Measurements from ENCODE around the gene COL18A1.

COL18A1 gene

GRCh38 chr21:45470773-45471524 is 66.0 kb downstream of the COL18A1 start:
- no peak for DNase-seq

- DNase-seq: no peak
Observed at GRCh38 chr21:45471525-45472221, 66.7 kb downstream of the COL18A1 start.

- DNase-seq: no peak
Observed at GRCh38 chr21:45472445-45473365, 67.7 kb downstream of the COL18A1 start.

DNA sequence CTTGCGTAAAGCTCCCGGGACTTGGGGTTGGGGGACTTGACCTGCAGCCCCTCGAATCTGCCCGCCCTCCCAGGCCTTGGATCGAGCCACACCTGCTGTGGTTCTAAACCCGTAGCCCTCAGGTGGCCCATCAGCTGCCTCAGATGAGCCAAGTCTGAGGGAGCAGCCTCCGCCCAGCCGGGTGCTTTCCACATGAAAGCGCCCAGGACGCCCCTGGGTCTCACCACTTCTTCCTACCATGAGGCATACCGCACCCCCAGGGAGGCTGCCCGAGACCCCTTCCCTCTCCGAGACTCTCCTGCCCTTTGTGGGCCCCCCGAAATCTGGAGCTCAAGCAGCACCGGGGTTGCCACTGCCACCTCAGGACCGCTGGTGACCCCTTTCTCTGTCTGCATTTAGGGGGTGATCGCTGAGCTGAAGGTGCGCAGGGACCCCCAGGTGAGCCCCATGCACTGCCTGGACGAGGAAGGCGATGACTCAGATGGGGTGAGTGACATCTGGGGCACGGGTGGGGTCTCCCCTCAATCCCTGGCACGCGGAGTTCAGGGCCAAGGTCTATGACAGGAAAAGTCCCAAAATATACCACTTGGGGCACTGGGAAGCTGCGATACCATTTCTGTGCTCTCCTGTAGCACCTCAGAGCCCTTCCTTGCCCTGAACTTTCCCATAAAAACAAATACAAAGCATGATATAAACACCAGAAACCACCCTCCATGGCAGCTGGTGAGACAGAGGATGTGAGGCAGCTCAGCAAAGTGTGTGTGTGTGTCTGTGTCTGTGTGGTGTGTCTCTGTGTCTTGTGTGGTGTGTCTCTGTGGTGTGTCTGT is 68.7 kb downstream of the COL18A1 start:
- no peak for DNase-seq

DNA sequence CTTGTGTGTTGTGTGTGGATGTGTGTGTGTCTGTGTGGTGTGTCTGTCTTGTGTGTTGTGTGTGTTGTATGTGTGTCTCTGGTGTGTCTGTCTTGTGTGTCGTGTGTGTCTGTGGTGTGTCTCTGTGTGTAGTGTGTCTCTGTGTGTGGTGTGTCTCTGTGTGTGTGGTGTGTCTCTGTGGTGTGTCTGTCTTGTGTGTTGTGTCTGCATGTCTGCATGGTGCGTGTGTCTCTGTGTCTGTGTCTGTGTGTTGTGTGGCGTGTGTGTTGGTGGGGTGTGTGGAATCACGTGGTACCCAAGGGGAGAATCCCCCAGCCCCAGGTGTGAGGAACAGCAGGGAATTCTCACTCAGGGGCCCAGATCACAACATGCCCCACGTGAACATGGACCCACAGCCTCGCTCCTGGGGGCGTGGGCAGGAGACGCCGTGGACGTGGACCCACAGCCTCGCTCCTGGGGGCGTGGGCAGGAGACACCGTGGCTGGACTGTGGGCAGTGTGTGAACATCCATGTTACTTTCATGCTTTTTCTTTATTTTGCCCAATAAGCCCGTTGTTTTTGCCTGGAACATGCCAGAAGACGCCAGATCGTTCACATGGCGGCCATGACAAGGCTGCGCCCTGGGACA is 69.5 kb downstream of the COL18A1 start:
- no peak for DNase-seq

- DNase-seq: no peak
Observed at GRCh38 chr21:45475004-45475685, 70.2 kb downstream of the COL18A1 start.

DNA sequence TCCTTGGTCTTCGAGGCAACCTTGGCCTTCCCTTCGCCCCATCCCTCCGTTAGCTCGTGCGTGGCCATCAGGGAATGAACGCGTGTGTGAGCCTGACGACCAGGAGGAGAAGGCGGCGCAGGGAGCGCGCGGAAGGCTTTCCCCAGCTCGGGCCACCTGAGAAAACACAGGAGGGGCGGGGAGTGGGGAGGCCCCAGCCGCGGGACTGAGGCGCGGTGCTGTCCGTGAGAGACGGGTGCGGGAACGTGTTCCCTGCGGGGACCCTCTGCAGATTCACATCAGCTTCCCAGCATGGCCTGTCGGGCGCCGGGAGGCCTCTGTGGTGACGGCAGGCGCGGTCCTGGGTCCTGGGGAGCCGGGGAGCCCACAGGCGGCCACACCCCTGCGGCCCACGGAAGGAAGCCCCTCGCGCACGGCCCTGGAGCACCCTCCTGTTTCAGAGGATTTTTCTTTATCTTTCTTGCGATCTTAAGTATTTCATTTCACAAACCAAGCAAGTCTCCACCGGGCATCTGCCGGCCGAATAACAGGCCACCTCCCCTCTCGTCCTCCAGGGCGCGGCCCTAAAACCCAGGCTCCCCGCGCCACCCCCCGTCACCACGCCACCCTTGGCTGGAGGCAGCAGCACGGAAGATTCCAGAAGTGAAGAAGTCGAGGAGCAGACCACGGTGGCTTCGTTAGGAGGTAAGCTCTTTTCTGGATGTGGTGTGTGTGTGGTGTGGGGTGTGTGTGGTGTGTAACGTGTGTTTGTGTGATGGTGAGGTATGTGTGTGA is 71.0 kb downstream of the COL18A1 start:
- DNase-seq: no peak

DNA sequence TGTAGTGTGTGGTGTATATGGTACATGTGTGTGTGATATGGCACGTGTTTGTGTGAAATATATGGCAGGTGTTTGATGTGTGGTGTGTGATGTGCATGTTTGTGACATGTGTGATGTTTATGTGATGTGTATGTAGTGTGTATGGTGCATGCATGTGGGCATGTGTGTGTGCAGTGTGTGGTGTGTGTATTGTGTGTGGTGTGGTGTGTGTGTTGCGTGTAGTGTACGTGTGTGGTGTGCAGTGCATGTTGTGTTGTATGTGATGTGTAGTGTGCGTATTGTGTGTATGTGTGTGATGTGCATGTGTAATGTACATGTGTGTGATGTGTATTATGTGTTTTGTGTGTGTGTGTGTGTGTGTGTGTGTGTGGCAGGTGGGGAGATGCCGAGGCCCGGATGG is 71.6 kb downstream of the COL18A1 start:
- DNase-seq: no peak

DNA sequence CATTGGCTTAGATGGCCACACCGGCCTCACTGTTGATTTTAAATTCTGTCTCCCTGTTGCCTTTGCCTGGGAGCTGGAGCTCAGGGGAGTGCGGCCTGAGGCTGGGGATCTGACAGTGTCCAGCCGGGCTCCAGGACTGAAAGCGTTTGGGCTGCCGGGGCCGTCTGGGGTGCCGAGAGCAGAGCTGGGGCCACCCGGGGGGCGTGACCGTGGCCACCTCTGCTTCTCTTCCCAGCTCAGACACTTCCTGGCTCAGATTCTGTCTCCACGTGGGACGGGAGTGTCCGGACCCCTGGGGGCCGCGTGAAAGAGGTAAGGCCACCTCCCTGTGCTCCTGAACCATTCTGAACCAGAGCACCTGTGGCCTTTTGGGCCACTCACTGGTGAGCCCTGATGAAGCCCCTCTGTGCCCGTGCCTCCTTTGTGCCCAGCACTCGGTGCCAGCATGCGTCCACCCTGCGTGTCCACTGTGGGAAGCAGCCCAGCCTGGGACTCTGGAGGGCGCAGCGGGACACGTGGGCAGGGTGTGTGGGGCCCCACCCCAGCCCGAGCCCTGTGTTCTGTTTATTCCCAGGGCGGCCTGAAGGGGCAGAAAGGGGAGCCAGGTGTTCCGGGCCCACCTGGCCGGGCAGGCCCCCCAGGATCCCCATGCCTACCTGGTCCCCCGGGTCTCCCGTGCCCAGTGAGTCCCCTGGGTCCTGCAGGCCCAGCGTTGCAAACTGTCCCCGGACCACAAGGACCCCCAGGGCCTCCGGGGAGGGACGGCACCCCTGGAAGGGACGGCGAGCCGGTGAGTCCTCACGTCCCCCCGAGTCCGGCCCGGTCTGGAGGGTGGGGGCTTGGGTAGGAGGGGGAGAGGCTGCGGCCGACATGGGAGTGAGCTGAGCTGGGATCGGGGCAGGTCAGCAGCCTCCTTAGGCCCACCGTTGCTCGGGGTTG is 72.5 kb downstream of the COL18A1 start:
- no peak for DNase-seq

GRCh38 chr21:45478115-45478801 is 73.3 kb downstream of the COL18A1 start:
- peak; percentile 91 for DNase-seq

DNA sequence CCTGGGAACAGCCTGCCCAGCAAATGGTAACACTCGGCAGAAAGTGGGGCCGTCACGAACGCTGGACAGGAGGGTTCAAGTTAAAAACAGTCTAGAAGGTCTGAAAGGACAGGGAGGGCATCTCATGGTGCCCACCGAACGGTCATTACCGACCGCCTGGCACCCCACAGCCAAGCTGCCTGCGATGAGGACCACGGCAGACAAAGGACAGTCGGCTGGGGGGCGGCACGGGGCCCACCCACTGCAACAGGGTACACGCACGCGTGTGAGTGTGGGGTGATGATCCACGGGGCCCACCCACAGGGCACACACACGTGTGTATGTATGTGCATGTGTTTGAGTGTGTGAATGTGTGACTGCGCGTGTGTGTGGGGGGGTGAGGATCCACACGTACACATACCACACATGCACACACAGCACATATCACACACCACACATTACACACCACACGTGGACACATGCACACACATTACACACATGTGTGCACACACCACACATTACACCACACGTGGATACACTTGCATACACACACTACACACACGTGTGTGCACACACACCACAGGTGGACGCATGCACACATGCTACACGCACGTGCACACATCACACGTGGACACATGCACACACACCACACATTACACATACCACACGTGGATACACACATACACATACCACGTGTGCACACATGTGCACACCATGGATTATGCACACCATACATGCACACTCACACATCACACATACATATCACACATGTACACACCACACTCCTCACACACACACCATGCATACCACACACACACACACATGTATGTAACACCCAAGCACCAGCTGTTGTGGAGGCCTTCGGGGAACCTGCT is 74.1 kb downstream of the COL18A1 start:
- DNase-seq: no peak

GRCh38 chr21:45479691-45480675 is 75.0 kb downstream of the COL18A1 start:
- DNase-seq: no peak

- DNase-seq: no peak
Observed at GRCh38 chr21:45480701-45481500, 75.9 kb downstream of the COL18A1 start.

- DNase-seq: no peak
Observed at GRCh38 chr21:45481566-45481965, 76.6 kb downstream of the COL18A1 start.
